Activated gamma-delta T cell (primary cell): ENCODE data around the gene CDKN3.

Source experiments
- DNase-seq: peaks from one replicate; lab custom pipeline; 2025; lab: John Stamatoyannopoulos, UW
- total RNA-seq, 2 donors: gene quantifications; one replicate each; lab custom pipeline; 2026; lab: John Stamatoyannopoulos, UW

The CDKN3 gene, protein sequence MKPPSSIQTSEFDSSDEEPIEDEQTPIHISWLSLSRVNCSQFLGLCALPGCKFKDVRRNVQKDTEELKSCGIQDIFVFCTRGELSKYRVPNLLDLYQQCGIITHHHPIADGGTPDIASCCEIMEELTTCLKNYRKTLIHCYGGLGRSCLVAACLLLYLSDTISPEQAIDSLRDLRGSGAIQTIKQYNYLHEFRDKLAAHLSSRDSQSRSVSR
- total RNA-seq: 1.2 to 1.6 reads per million in 2 donors

- peak; percentile 93 for DNase-seq
These were observed at the start of gene CDKN3 for GRCh38 chr14:54396493-54397335. Gene CDKN3, plus strand, starts transcription at chr14:54397007. Its CDS starts 62 bp downstream, at chr14:54397069.

DNA sequence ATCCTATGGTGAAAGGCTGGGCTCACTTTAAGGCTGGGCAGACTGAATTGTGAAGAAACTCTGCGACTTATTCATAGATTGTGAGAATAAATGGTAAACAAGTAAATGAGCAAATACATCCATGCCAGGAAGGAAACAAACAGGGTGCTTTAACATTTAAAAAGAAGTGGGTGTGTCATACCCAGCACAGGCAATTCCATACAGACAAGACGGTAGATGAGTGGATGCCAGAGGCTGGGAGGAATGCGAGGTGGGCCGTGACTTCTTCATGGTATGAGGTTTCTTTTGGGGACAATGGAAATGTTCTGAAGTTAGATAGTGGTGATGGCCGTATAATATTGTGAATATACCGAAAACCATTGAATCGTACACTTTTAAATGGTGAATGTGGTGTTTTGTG, 49.8 kb upstream of the CDKN3 start:
- DNase-seq: no peak

- DNase-seq: no peak
These were observed 48.7 kb upstream of the CDKN3 start for GRCh38 chr14:54348001-54348611.

DNA sequence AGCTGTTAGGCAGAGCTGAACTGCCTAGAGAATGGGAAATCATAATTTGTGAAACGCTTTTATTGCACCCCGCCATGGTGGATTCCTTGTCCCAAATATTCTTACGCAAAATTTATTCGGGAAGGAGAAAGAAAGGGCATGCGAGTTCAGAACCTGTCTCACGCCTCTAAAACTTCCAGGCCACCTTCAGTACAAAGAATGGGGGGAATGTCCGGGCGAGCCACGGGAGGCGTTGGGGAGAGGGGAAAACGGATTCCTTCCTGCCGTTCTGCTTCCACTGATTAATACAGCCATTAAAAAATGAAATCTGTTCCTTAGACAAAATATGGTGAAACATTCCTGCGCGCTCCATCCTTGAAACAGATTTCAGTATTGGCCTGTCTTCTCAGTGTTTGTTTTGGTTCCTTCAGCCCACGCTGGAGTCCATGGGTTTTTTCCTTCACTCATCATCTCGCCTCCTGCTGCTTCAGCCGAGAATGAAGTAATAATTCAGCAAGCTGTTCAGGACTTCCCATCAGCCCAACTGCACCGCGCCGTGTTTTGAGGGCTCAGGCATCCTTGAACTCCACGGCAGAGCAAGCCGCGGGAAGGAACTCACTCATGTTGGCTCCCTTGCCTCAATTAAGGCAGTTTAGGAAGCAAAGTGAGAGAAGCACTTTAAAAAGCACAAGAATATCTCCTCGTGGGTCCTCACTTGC, 47.7 kb upstream of the CDKN3 start:
- DNase-seq: no peak

DNA sequence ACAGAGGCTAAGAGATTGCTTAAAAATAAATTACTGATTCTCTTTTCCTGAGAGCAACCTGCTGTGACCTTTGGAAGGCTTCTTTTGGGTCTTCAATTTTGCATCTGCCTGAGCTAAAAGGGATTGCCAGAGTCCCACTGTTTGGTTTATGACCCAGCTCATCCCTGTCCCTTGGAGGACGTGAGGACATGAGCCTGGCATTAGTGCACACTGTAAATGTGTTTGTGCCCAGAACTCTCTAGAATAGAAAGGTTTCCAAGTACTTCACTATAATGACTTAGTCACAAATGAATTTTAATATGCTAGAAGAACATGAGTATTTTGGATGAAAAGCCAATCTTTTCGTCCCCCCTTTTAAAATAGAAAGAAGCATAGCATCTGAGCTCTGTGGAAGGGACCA, 47.1 kb upstream of the CDKN3 start:
- no peak for DNase-seq

- DNase-seq: no peak
These were observed 46.6 kb upstream of the CDKN3 start for GRCh38 chr14:54350203-54350602.

DNA sequence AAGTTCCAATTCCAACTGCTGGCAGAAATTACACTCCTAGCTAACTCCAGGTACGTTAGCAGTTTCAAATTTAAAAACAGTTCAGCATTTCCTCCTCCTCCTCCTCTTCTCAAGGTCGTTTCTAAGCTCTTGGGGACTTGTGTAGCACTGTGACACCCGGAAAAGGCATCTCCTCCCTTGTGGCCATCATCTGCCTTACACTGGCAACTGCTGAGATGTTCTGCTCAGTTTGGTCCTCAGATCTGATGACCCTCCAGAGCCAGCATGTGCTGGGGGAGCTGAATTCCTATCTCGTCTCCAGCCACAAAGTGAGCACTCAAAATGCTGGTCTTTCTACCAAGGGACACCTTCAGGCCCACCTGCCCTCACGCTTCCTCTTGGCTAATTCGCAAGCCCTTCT, 43.5 kb upstream of the CDKN3 start:
- DNase-seq: no peak

GRCh38 chr14:54353694-54354093, 43.1 kb upstream of the CDKN3 start:
- no peak for DNase-seq

- DNase-seq: no peak
These were observed 42.7 kb upstream of the CDKN3 start for GRCh38 chr14:54354096-54354495.

- no peak for DNase-seq
These were observed 41.7 kb upstream of the CDKN3 start for GRCh38 chr14:54354968-54355641.

GRCh38 chr14:54355698-54356097, 41.1 kb upstream of the CDKN3 start:
- DNase-seq: no peak

GRCh38 chr14:54356172-54356571, 40.6 kb upstream of the CDKN3 start:
- no peak for DNase-seq

- DNase-seq: no peak
These were observed 36.1 kb upstream of the CDKN3 start for GRCh38 chr14:54360667-54361066.

- DNase-seq: no peak
These were observed 34.7 kb upstream of the CDKN3 start for GRCh38 chr14:54362089-54362504.

GRCh38 chr14:54362759-54363437, 33.9 kb upstream of the CDKN3 start:
- DNase-seq: no peak

- DNase-seq: no peak
These were observed 32.0 kb upstream of the CDKN3 start for GRCh38 chr14:54364555-54365415.

- no peak for DNase-seq
These were observed 29.8 kb upstream of the CDKN3 start for GRCh38 chr14:54366736-54367735.

- no peak for DNase-seq
These were observed 28.5 kb upstream of the CDKN3 start for GRCh38 chr14:54368291-54368690.

- no peak for DNase-seq
These were observed 27.5 kb upstream of the CDKN3 start for GRCh38 chr14:54369343-54369742.
